Kasumi-1 (cell line): ENCODE results near the gene RPS21.
"Not testable (repeated sequence)": the region's sequence is repeated elsewhere in the genome, so short reads cannot be mapped to it uniquely, and the experiment has no call there.

Experiments used
- DNase-seq, 2 experiments: peaks; one replicate each; lab custom pipeline; 2025; lab: John Stamatoyannopoulos, UW

Gene RPS21

DNA sequence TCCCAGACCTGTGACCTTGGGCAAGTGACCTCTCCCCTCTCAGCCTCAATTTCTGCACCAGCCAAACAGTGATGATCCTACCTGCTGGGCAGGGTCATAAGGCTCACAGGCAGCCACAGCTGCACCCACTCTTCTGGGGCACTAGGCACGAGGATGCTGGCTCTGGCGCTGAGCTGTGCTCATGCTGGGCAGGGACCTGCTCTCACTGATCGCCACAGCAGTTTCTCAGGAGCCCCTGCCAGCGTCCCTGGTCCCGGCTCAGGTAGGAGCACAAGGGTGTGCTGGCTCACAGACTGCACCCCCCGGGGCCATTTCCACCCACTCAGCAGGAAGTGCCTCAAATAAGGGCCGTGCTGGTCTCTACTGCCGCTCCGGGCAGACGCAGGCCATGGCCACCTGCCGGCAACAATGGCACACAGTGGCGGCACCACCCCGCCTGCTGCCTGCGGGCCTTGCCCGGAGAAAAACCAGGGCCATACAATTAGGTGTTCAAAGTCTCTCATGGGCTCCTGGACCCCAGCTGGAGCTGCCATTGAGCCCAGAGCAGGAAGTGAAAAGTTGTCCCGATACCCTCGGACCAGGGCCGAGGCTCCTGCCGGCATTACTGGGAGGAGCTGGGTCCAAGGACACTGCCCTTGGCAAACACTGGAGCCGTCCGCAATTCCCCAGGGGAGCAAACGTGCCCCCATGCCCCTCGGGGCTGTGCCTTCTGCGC is 24.7 kb downstream of the RPS21 start:
- no peak for DNase-seq

DNA sequence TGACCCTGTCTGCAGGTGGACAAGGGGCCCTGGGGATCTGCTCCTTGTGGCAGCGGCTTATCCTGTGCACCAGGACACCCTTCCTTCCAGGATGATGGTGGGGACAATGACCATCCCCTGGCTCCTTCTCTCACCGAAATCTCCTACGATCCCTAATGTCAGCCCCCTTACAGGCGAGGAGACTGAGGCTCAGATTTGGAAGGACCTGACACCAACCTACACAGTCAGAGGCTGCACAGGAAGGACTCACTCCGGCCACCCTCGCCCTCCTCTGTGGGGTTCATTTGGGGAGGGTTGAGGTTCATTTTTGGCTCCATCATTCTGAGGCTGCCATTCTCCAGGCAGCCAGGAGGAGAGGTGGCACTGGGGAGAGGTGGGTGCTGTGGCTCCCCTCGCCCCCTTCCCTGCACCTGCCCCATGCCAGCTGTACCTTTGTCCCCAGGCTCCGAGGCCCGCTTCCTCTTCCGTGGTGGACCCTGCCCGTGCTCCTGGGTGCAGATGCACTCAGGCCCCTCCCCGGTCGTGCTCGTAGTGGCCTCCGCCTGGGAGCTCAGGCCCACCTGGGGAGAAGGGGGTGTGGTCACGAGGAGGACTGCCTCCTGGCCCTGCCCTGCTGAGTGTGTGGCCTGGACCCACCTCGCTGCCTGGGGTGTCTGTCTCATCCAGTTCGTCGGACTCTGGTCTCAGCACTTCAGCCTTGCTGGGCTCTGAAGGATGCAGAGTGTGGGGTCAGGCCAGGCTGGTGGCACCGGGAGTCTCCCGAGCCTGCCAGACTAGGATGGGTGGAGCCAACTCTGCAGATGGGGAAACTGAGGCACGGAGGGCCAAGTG is 25.5 kb downstream of the RPS21 start:
- DNase-seq, result no peak

DNA sequence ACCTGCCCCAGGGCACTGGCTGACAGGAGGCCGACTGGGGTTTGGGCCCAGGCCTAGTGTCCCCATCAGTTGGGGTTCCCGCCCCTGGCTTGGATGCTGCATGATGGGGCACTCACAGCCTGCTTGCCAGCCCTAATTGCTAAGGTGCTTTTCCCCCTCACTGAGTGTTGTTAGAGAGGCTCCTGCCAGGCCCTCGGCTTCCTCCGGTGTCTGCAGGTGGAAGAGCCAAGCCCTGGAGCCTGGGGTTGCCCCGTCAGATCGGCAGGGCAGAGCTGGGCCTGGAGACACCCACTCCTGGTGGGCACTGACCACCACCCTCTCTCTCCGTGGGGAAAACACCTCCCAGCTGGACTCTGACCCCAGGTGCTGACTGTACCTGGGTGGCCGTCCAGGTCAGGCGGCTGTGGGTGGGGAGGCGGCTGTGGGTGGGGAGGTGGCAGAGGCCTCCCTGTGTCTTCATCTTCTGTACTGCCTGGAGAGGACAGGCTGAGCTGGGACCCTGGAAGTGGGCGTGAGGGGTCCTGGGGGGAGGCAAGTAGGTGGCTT is 26.2 kb downstream of the RPS21 start:
- DNase-seq, result no peak

DNA sequence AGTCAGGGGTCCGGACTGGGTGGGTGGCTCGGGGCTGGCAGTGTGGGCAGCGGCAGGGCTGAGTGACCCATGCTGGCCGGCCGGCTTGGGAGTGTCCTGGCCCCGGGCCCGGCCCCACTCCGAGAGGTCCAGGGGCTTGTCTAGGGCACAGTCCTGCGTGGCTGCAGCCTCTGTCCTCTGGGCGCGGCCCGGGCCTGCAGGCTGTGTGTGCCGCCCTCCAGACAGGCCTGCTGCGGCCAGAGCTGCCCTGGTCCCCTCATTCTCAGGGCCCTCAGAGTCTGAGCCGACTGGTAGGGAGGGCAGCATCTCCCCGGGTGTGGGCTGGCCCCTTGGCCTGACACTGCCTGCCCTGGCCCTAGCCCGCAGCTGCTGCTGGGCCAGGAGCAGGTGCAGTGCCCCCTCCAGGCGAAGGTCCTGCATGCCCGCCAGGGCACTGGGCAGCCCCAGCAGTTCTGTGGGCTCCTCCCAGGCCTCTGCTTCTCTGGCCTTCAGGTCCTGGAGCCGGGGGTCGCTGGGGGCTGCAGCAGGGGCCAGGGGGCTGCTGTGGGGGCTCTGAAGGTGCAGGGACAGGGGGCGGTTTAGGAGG is 27.1 kb downstream of the RPS21 start:
- no peak for DNase-seq

DNA sequence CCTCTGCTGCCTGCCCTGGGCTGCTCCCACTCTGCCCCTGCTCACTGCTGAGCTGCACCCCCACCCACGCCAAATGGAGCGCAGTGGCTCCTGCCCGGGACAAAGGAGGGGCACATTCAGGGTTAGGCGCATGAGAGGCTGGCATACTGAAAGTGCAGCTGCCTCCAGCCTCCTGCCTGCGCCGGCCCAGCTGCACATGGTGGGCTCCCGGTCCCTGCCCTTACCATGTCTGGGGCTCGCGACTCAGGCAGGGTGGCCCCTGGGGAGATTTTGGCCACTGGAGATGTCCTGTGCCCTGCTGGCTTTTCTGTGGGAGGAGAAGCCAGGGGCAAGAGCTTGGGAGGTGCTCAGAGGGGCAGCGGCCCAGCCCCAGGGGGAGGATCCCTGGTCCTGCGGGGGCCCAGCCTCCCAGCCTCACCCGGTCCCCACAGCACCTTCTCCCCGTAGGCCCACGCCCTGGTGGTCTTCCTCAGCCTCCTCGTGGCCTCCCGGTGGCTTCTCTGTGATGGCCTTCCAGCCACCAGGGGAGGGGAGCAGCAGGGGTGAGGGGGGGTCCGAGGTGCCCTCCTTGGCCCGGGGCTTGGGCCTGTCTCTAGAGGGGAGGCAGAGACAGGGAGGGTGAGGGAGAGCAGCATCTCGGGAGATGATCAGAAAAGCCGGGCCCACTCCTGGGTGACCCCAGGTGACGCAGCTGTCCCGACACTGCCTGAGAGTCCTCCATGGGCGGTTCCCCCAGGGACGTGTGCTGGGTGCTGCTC is 28.6 kb downstream of the RPS21 start:
- no peak for DNase-seq

DNA sequence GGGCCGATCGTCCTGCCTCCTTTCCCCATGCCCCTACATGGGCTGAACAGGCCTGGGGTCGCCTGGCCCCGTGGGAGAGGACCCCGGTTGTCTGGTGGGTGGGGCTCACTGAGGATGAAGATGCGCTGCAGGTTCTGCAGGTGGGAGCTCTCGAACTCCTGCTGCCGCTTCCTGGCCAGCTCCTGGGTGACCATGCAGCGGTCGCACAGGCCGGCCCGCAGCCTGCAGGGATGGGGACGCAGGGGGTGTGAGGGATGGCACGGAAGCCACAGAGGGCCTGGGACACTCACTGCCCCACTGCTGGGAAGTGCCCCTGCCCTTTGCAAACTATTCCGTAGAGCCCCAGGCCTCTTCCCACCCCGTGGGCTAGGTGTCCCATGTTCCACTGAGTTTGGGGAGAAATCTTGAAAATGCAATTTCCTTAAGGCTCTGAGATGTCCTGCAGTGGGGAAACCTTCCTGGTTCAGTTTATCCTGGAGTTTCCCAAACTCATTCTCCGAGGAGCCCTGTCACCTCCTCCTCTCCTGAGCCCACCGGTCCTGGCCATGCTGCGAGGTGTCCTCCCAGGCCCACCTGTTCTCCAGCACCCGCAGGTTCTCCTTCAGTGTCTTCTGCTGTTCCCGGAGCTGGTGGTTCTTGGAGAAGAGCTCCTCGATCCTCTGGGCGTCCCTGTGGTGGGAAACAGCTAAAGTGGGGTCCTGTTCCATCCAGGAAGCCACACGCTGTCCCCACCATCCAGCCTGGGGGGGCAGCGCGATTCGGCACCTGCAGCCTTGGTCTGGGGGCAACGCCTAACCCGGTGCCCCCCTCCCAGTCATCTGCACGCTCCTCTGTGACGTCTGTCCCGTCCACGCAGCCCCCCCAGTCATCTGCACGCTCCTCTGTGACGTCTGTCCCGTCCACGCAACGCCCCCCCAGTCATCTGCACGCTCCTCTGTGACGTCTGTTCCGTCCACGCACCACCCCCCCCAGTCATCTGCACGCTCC is 30.0 kb downstream of the RPS21 start:
- no peak for DNase-seq

DNA sequence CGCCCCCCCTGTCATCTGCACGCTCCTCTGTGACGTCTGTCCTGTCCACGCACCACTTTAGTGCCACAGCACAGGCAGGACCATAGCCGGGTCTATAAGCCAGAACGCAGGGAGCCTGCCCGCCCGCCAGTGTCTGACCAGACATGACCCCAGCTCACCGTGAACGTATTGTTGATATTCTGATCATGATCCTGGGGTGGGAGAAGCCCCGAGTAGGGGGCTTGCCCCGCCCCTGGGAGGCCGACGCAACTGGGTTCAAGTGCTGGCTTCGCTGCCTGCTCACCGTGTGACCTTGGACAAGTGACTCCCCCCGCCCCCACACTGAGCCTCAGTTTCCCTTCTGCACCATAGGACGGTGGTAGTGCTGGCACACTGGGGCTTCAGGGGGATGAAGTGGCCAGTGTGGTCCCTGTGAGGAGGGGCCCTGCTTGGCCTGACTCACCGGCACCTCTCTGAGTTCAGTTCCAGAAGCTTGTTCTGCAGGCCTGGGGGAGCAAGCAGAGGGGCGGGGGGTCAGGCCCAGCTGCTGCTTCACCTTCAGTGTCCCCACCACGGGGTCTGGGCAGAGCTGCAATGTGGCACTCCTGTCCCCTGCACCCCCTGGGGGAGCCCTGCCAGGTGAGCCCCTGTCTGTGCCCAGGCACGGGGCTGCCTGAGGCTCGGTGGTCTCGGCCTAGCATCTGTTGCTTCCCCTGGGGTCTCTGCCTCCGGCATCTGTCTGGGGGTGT is 31.2 kb downstream of the RPS21 start:
- no peak for DNase-seq

DNA sequence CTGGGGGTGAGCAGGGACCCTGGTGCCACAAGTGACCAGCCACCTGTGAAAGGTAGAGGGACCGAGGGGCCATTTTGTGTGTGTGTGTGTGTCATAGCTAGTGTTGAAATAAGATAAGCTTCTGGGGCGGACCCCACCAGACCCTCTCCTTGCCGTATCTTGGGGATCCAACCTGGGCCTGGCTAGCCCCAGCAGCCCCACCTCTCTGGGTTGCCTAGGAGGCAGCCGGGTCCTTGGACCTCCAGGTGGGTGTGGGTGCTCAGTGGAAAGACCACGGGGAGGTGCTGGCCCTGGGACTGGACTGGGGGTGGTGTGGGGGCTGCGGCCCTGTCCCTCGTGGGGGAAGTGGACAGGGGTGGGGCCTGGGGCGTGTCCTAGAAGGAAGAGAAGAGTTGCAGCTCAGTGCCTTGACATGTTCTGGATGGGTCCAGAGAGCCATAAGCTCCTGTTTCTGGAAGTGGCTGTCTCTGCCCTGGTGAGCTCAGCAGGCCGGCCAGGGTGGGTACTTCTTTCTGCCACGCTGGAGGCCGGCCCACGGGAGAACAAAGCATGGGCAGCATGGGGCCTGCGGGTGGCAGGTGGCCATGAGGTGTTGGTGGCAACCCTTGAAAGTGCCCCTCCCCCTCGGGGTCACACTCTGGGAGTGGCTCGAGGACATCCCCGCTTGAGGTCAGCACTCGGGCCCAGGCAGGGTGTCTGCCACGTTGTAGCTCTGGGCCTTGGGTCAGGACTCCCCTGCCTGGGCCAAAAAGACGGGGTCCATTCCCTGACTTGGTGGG is 32.0 kb downstream of the RPS21 start:
- DNase-seq, result no peak

DNA sequence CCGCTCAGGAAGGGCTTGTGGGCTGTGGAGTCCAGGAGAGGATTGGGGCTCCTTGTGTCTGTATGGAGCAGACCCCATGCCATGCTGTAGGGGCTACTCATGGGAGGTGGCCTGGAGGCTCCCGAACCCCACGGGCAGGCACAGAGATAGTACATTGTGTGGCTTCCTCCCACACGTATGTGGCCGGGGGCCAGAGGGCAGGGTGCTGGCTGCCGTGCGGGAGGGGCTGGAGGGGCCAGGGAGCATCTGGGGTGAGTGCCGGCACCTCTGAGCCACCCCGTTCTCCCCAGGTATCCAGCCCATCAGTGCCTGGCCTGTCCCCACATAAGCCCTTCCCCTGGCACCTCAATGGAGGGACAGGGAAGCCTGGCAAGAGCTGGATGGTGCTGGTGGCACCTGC is 32.9 kb downstream of the RPS21 start:
- DNase-seq, result no peak

DNA sequence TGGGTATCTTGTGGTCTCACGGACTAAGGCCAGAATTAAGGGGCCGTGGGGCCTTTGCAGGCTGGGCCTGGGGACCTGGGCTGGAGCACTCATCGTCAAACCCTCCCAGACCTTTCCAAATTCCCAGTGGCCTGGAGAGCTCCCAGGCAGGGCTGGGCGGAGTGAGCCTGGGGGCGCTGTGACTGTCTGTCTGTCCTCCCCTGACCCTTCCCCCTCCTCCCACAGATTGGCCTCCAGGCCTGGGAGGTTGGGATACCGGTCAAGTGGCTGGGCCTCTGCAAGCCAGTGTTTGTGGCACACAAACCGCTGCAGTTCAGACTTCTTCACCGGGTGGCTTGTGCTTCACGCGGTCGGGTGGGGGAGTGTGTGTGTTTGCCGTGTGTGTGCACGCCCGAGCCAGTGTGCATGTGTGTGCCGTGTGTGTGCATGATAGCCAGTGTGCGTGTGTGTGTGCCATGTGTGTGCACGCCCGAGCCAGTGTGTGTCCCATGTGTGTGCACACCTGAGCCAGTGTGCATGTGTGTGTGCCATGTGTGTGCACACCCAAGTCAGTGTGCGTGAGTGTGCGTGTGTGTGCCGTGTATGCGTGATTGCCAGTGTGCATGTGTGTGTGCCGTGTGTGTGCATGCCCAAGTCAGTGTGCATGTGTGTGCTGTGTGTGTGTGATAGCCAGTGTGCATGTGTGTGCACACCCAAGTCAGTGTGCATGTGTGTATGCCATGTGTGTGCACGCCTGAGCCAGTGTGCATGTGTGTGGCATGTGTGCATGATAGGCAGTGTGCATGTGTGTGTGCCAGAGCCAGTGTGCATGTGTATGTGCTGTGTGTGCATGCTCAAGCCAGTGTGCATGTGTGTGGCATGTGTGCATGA is 34.2 kb downstream of the RPS21 start:
- DNase-seq, result no peak

DNA sequence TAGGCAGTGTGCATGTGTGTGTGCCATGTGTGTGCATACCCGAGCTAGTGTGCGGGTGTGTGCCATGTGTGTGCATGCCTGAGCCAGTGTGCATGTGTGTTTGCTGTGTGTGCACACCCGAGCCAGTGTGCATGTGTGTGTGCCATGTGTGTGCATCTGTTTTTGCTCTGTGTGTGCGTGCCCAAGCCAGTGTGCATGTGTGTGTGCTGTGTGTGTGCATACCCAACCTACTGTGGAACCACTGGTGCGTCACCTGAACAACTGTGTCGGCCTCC is 34.8 kb downstream of the RPS21 start:
- DNase-seq, result no peak

DNA sequence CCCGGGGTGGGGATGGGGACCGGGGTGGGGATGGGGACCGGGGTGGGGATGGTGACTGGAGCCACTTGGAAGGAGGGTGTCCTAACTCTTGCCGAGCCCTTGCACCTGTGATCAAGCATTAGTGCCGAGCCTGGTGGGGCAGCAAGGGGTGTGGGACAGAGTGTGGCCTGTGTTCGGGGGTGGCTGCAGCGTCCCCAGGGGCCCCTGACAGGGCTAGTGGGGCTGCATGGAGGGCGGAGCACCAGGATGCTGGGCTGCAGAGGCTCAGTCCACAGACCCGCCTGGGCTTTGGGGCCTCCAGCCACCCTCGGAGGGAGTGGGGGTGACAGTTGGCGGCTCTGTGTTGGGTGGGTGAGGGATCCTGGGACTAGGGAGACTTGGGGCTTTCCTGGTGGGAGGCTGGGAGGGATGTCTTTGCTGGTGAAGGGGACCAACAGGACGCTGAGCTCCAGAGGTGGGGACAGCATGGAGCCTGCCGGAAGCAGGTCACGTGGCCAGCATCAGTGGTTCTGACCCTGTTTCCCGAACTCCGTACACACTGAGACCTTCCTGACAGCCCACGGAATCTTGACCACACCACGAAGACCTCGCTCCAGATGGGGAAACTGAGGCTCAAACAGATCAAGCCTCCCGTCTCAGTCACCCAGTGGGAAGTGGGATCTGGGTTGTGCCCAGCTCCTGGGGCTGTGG is 35.9 kb downstream of the RPS21 start:
- DNase-seq, result no peak

DNA sequence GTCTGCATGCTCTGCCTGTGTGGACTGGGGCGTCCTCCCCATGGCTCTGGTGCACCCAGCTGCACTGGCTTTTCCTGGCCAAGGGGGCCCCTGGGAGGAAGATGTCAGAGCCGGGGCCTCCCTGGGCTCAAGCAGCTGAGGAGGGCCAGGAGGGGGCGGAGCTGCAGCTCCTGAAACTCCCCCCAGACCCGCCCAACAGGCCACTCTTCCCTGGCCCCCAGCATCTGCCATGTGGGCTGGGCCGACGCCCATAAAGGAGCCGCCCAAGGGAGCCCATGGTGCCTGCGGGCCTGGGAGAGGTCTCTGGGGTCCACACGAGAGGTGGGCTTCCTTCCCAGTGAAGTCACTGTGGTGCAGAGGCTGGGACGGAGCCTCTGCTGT is 36.4 kb downstream of the RPS21 start:
- no peak for DNase-seq

DNA sequence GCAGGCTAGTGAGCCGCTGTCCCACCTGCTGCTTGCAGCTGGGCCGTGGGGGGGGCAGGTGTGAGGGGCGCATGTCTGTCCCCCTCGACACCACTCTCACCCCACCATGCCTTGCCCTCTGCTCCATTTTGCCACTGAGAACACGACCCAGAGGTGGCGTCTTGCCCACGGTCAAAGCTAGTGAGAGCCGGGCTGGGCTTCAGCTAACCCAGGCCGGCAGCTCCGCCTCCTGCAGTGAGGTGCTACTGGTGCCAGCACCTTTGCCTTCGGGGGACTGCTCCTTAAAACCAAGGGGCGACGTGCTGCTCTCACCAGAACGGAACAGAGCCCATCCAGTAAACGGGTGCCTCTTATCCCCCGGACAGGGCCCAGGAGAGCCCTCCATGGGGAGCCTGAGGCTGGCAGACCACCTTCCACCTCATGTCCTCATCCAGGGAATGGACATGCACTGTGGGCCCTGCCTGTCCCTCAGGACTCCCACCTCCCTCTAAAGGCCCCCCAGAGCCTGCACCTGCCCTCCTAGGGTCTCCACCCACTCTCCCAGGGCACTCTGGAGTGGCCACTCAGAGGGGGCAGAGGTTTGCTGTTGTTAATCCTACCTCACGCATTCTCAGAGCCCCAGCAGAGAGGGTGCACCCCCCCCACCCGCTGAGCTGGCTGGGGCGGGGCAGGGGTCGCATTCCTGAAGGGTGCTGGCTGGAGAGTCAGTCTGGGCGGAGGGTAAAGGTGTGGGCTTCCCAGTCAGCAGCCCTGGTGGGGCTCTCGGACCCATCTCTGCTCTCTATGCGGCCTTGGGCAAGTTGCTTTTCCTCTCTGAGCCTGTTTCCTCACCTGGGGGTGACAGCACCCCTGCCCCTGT is 37.6 kb downstream of the RPS21 start:
- no peak for DNase-seq

DNA sequence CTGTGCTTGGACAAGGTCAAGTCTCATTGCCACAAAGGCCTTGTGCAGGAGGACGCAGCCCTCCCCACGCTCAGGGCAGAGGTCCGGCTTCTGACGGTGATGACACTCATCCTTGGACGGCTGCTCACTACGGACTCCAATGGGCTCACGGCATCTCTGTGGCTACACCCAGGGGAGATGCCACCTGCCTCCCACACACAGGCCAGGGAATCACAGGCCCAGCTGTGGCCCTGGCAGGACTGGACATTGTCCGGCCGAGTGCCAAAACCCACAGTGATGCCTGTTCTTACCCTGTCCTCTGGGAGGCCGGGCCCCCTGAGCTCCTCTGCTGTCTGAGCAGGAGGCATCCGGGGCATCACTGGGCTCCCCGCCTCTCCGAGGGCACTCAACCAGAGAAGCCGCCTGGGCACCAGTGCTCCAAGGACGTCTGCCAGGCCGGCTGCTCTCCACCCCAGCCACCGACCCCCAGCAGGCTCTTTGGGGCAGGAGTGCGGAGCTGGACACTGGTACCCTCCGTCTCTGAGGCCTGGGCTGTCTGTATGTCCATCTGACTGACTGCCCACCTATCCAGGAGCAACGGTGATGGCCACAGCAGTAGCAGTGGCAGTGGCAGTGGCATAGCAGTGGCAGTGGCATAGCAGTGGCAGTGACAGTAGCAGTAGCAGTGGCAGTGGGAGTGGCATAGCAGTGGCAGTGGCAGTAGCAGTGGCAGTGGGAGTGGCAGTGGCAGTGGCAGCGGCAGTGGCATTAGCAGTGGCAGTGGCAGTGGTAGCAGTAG is 38.6 kb downstream of the RPS21 start:
- DNase-seq, result no peak

DNA sequence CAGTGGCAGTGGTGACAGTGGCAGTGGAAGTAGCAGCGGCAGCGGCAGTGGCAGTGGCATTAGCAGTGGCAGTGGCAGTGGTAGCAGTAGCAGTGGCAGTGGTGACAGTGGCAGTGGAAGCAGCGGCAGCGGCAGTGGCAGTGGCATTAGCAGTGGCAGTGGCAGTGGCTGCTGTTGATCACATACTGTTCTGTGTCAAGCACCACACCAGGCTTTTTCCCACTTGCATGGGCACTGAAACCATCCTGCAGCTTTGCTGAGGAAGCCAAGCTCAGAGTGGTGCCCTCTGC is 39.1 kb downstream of the RPS21 start:
- not testable (repeated sequence) for DNase-seq

DNA sequence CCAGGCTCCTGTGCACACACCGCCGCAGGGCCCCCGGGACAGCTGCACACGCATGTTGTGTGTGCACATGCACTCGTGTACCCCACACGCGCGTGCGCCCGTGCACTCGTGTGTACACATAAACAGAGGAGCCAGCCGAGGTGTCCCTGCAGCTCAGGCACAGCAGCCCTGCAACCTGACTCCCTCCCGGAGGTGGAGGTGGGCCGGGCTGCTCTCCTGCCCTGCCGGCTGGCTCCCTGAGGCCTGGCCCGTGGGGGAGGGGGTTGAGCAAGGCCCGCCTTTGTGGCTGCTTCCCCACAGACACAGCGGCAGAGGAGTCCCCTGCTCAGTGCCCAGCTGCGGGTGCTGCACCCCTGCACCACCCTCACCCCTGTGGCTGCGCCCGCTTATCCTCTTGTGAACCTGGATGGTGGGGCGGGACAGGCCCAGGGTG is 39.8 kb downstream of the RPS21 start:
- no peak for DNase-seq
